IMR-90 (cell line): ENCODE results near the gene SMIM5. TPM values are rescaled to one million over a fixed set of nuclear protein-coding genes. Genes with fewer than 3 reads are reported as not detected.

ENCODE experiments used
- ATAC-seq: fragments of 200-7000 bp; cut with Tn5 transposase; 2 replicates; pipeline ENCODE4 v1.9.1; 2020; ENCODE audit warnings: low read depth, mild to moderate bottlenecking, moderate library complexity
- BruUV-seq: library from RNA; stranded (reverse); fragments of 400-500 nt; replicated peaks from 2 replicates; lab custom pipeline; 2021; lab: Mats Ljungman, UMichigan
- CTCF ChIA-PET: fragments of 300-600 bp; formaldehyde crosslinking; extraction: SDS; loops from one replicate; lab custom pipeline; 2021; ENCODE audit warnings: antibody characterized with exemption; lab: Yijun Ruan, JAX
- POLR2A ChIA-PET: fragments of 300-600 bp; sonication (Branson Sonifier 250); formaldehyde crosslinking; loops from one replicate; lab custom pipeline; 2022; ENCODE audit warnings: antibody characterized with exemption; ENCODE audit not compliant: unreplicated experiment; lab: Charles Lee
- DNase-seq: peaks from one replicate; pipeline ENCODE4 v3.0.0; 2013
- H2AFZ ChIP-seq: replicated peaks from 2 replicates; pipeline ENCODE3; 2013; ENCODE audit warnings: low read length, mild to moderate bottlenecking; ENCODE audit not compliant: poor library complexity
- H2AK5ac ChIP-seq: 2 replicates; pipeline ENCODE4 v1.6.1; 2013; ENCODE audit warnings: low read depth, low read length, inconsistent platforms
- H2AK9ac ChIP-seq: replicated peaks from 2 replicates; pipeline ENCODE3; 2013; ENCODE audit warnings: mild to moderate bottlenecking, low read depth, low read length, moderate library complexity; ENCODE audit not compliant: poor library complexity
- H2BK120ac ChIP-seq: 2 replicates; pipeline ENCODE4 v1.6.1; 2013; ENCODE audit warnings: low read depth, low read length, inconsistent platforms
- H2BK15ac ChIP-seq: 3 replicates; pipeline ENCODE4 v1.6.1; 2013; ENCODE audit warnings: low read depth, low read length, inconsistent platforms
- H2BK20ac ChIP-seq: 2 replicates; pipeline ENCODE4 v1.6.1; 2013; ENCODE audit warnings: low read depth, mild to moderate bottlenecking, inconsistent platforms, low read length, moderate library complexity
- H2BK5ac ChIP-seq: 2 replicates; pipeline ENCODE4 v1.6.1; 2013; ENCODE audit warnings: mild to moderate bottlenecking, low read depth, low read length, inconsistent platforms; ENCODE audit not compliant: poor library complexity, severe bottlenecking
- H3K14ac ChIP-seq: replicated peaks from 2 replicates; pipeline ENCODE4 v1.6.1; 2013; ENCODE audit warnings: low read depth, low read length, inconsistent platforms
- H3K18ac ChIP-seq: 2 replicates; pipeline ENCODE4 v1.6.1; 2013; ENCODE audit warnings: low read depth, low read length, control low read depth
- H3K23ac ChIP-seq: 2 replicates; pipeline ENCODE4 v1.6.1; 2013; ENCODE audit warnings: low read depth, low read length, inconsistent platforms
- H3K27ac ChIP-seq: 2 replicates; pipeline ENCODE4 v1.5.1; 2013; ENCODE audit warnings: mild to moderate bottlenecking, control low read depth, low read length; ENCODE audit not compliant: insufficient read depth
- H3K27me3 ChIP-seq: 2 replicates; pipeline ENCODE4 v1.6.1; 2013; ENCODE audit warnings: low read length; ENCODE audit not compliant: control insufficient read depth, insufficient read depth
- H3K36me3 ChIP-seq: 2 replicates; pipeline ENCODE4 v1.6.1; 2013; ENCODE audit warnings: low read length, mixed read lengths; ENCODE audit not compliant: control insufficient read depth, insufficient read depth
- H3K4ac ChIP-seq: 2 replicates; pipeline ENCODE4 v1.6.1; 2013; ENCODE audit warnings: low read depth, low read length, inconsistent platforms
- H3K4me1 ChIP-seq: 2 replicates; pipeline ENCODE4 v1.6.1; 2013; ENCODE audit warnings: low read length, mixed read lengths; ENCODE audit not compliant: control insufficient read depth, insufficient read depth
- H3K4me2 ChIP-seq: 2 replicates; pipeline ENCODE4 v1.6.1; 2013; ENCODE audit warnings: low read depth, mild to moderate bottlenecking, control low read depth, low read length, moderate library complexity
- H3K4me3 ChIP-seq: 2 replicates; pipeline ENCODE4 v1.5.1; 2013; ENCODE audit warnings: low read depth, mild to moderate bottlenecking, control low read depth, low read length, moderate library complexity; ENCODE audit not compliant: insufficient read depth
- H3K56ac ChIP-seq: 2 replicates; pipeline ENCODE4 v1.6.1; 2013; ENCODE audit warnings: low read length, inconsistent platforms; ENCODE audit not compliant: insufficient read depth; ENCODE audit errors: extremely low read depth
- H3K79me1 ChIP-seq, 2 experiments: 2 replicates each; pipeline ENCODE4 v1.6.1; 2013; ENCODE audit warnings: low read length in 2 of 2, inconsistent platforms in 1 of 2, low read depth in 1 of 2
- H3K9ac ChIP-seq: 2 replicates; pipeline ENCODE4 v1.6.1; 2013; ENCODE audit warnings: low read depth, low read length, control low read depth
- H3K9me1 ChIP-seq: 2 replicates; pipeline ENCODE4 v1.6.1; 2013; ENCODE audit warnings: low read length, inconsistent platforms; ENCODE audit not compliant: insufficient read depth
- H3K9me3 ChIP-seq: 2 replicates; pipeline ENCODE4 v1.6.1; 2013; ENCODE audit warnings: low read length; ENCODE audit not compliant: control insufficient read depth, insufficient read depth
- H4K20me1 ChIP-seq: 2 replicates; pipeline ENCODE4 v1.6.1; 2013; ENCODE audit warnings: low read length, inconsistent platforms; ENCODE audit not compliant: insufficient read depth
- H4K5ac ChIP-seq: 2 replicates; pipeline ENCODE4 v1.6.1; 2013; ENCODE audit warnings: mild to moderate bottlenecking, low read depth, low read length, control low read depth
- H4K8ac ChIP-seq, 2 experiments: 2 replicates each; pipeline ENCODE4 v1.6.1; 2013; ENCODE audit warnings: low read depth in 2 of 2, low read length in 2 of 2, control low read depth in 1 of 2, inconsistent platforms in 1 of 2
- H4K91ac ChIP-seq: 2 replicates; pipeline ENCODE4 v1.6.1; 2013; ENCODE audit warnings: low read depth, low read length, inconsistent platforms; ENCODE audit not compliant: insufficient read depth
- BHLHE40 ChIP-seq: fragments of 150-350 bp; IDR thresholded peaks from 2 replicates; pipeline ENCODE4 v1.6.1; 2016; ENCODE audit warnings: mild to moderate bottlenecking, low read depth, low read length
- CHD1 ChIP-seq: IDR thresholded peaks from 2 replicates; pipeline ENCODE4 v1.6.1; 2012; ENCODE audit warnings: low read depth, low read length, improper control_type of control experiment
- ELK1 ChIP-seq: fragments of 150-350 bp; IDR thresholded peaks from 2 replicates; pipeline ENCODE4 v1.6.1; 2016; ENCODE audit warnings: low read depth, mild to moderate bottlenecking, low read length, moderate library complexity, borderline replicate concordance
- FOS ChIP-seq: fragments of 150-350 bp; IDR thresholded peaks from 2 replicates; pipeline ENCODE4 v1.6.1; 2016; ENCODE audit warnings: low read depth, low read length
- MAFK ChIP-seq: IDR thresholded peaks from 2 replicates; pipeline ENCODE4 v1.6.1; 2012; ENCODE audit warnings: low read depth, low read length, improper control_type of control experiment
- MAZ ChIP-seq: IDR thresholded peaks from 2 replicates; pipeline ENCODE4 v1.6.1; 2012; ENCODE audit warnings: low read depth, mild to moderate bottlenecking, low read length, improper control_type of control experiment, moderate library complexity, borderline replicate concordance
- MXI1 ChIP-seq: IDR thresholded peaks from 2 replicates; pipeline ENCODE4 v1.6.1; 2012; ENCODE audit warnings: low read depth, mild to moderate bottlenecking, low read length, moderate library complexity, borderline replicate concordance
- NFE2L2 ChIP-seq: fragments of 150-350 bp; IDR thresholded peaks from 2 replicates; pipeline ENCODE4 v1.6.1; 2016; ENCODE audit warnings: low read depth, mild to moderate bottlenecking, low read length
- RAD21 ChIP-seq: IDR thresholded peaks from 2 replicates; pipeline ENCODE4 v1.6.1; 2012; ENCODE audit warnings: low read length, improper control_type of control experiment
- RFX5 ChIP-seq: IDR thresholded peaks from 2 replicates; pipeline ENCODE4 v1.8.0; 2012; ENCODE audit warnings: low read depth, mild to moderate bottlenecking, low read length, moderate library complexity
- SMC3 ChIP-seq: fragments of 150-350 bp; IDR thresholded peaks from 2 replicates; pipeline ENCODE4 v1.6.1; 2016; ENCODE audit warnings: low read depth, mild to moderate bottlenecking, antibody characterized with exemption, low read length, moderate library complexity
- USF2 ChIP-seq: fragments of 150-350 bp; IDR thresholded peaks from 2 replicates; pipeline ENCODE4 v1.6.1; 2017; ENCODE audit warnings: mild to moderate bottlenecking, antibody characterized with exemption, low read length, low read depth
- WGBS, 2 experiments: methylation state at CpG; one replicate each; pipeline versions ENCODE4 v1.1.5 to v1.1.7; 2013; ENCODE audit warnings: missing lambda C conversion rate in 2 of 2; ENCODE audit not compliant: insufficient read length in 1 of 2; ENCODE audit errors: extremely low coverage in 2 of 2; 5-methylcytosine and 5-hydroxymethylcytosine counted together
- dilution Hi-C: fragments of 300-500 bp; cut with HindIII; formaldehyde crosslinking; loops from one replicate; pipeline ENCODE4 v1.14.3; 2018; ENCODE audit warnings: low sequenced_read_pairs; ENCODE audit not compliant: unreplicated experiment
- in situ Hi-C: fragments of 300-500 bp; cut with MboI; formaldehyde crosslinking; loops from 3 replicates; pipeline ENCODE4 v1.14.3; 2019; ENCODE audit warnings: low sequenced_read_pairs, inconsistent platforms, mixed read lengths
- intact Hi-C: fragments of 100-400 bp; cut with micrococcal nuclease; formaldehyde crosslinking; loops from 2 replicates; pipeline ENCODE4 v1.10.0; 2022
- polyA plus RNA-seq, 3 experiments: library from polyadenylated mRNA; depleted of rRNA; stranded (reverse); fragments of >200 nt; gene quantifications; 2 replicates each; pipeline ENCODE4 v1.2.3, GENCODE V29; 2012; ENCODE audit warnings: low replicate concordance in 1 of 3
- total RNA-seq: library from RNA; depleted of rRNA; stranded (reverse); fragments of >200 nt; gene quantifications from 2 replicates; pipeline ENCODE4 v1.2.3, GENCODE V29; 2012

SMIM5 gene
- total and polyA plus RNA-seq, 2 of the 4 experiments (the other 2 are of a cell fraction), result not detected

GRCh38 chr17:75591722-75592302, 41.4 kb upstream of the SMIM5 start:
- Histone ChIP-seq H3K36me3 (no peaks in the 10 kb centered on the region), H3K4me2 (no peak overlapping the region), H2BK20ac (no peak overlapping the region), H2BK15ac (no peak overlapping the region), H3K4me1 (no peaks in the 10 kb centered on the region), H2AFZ (peak overlapping the region; percentile 32), H3K27me3 (peaks cover 41% of the 10 kb centered on the region), H4K5ac (no peak overlapping the region), H4K8ac (no peak overlapping the region), H2BK120ac (no peak overlapping the region), H2BK5ac (no peak overlapping the region), H4K20me1 (no peaks in the 10 kb centered on the region; the same call in 1 of the 2 replicates), H3K79me1 (no peaks in the 10 kb centered on the region), H3K18ac (no peak overlapping the region), H3K14ac (no peak overlapping the region), H3K4me3 (no peak overlapping the region), H3K4ac (no peak overlapping the region), H3K9me3 (no peaks in the 10 kb centered on the region), H2AK9ac (no peak overlapping the region), H3K9me1 (no peaks in the 10 kb centered on the region), H2AK5ac (no peak overlapping the region), H3K9ac (no peak overlapping the region), H3K27ac (no peak overlapping the region), H4K91ac (no peak overlapping the region), H3K23ac (no peak overlapping the region), H3K56ac (no peak overlapping the region)
- dilution Hi-C loops (no loop called here), intact Hi-C loops (no loop called here), in situ Hi-C loops (no loop called here)
- no TSS peak for BruUV-seq
- ChIA-PET CTCF (interaction anchor here (1.1 kb wide), 1 partner anchor 10 kb away, joined by 4 read pairs; no protein-coding TSS in a partner anchor), POLR2A (no interaction called here)
- no peak for DNase-seq
- ATAC-seq, result no peak
- WGBS, 2 experiments, result 80% methylated on average over 1 of the region's 7 CpGs; no CpG with 5 or more reads in 1 of the 2 experiments
- TF ChIP-seq ELK1, result no peak
- TF ChIP-seq SMC3, result no peak
- no peak for TF ChIP-seq MXI1
- TF ChIP-seq BHLHE40, result no peak
- no peak for TF ChIP-seq CHD1
- no peak for TF ChIP-seq NFE2L2
- TF ChIP-seq MAZ, result no peak
- no peak for TF ChIP-seq USF2
- TF ChIP-seq RAD21, result no peak
- no peak for TF ChIP-seq MAFK
- no peak for TF ChIP-seq RFX5
- no peak for TF ChIP-seq FOS
